ENCODE results near the gene CHST13.

Gene CHST13

DNA sequence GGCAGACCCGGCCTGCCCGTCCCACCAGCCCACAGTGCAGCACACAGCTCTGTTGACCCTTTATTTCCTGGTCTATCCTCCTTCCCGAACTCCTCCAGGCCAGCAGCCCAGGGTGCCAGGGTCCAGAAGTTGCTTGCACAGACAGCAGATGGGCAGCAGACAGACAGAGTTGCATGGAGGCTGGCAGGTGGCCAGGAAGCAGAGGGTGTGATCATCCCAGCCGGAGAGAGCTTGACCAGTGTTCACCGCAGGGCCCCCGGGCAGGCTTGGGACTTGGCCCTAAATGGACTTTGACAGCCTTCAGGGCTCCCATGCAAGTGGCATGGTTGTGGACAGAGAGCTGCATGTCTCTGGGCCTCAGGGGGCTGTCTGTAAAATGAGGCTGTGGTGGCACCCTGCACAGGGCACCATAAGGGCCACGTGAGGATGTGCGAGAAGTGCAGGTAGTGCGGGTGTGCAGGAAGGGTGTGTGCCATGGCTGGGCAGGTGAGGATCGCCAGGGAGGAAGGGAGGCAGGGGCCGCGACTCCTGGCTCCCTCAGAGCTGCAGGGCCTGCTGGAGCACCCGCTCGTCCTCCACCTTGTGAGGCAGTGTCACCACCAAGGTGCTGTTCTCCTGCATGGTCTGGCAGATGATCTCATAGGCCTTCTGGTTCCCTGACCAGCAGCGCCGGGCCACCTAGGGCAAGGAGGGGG, 42.0 kb upstream of the CHST13 start:
- Histone ChIP-seq H4K20me1 (ENCODE audit: insufficient read depth, low read length, poor library complexity, severe bottlenecking) (no peaks in the 10 kb centered on the region), H3K36me3 (ENCODE audit: insufficient read depth, low read length) (no peaks in the 10 kb centered on the region), H3K9me3 (ENCODE audit: insufficient read depth, low read depth, low read length) (no peaks in the 10 kb centered on the region), H3K4me3 (ENCODE audit: low read length, poor library complexity, severe bottlenecking) (no peak overlapping the region), H3K9ac (ENCODE audit: low read depth, low read length, poor library complexity, severe bottlenecking) (no peak overlapping the region), H3K9me2 (replicated peaks; ENCODE audit: low read depth, low read length) (no peaks in the 10 kb centered on the region), H3K27me3 (ENCODE audit: insufficient read depth, low read length, poor library complexity, severe bottlenecking) (no peaks in the 10 kb centered on the region), H3K4me2 (ENCODE audit: low read depth, low read length, poor library complexity, severe bottlenecking) (no peak overlapping the region), H3K4me1 (ENCODE audit: insufficient read depth, low read length, poor library complexity, severe bottlenecking) (peaks cover 33% of the 10 kb centered on the region), H3F3A (ENCODE audit: low read depth) (peaks cover 4% of the 10 kb centered on the region; the same call in 1 of the 2 replicates), H3K79me2 (ENCODE audit: insufficient read depth, low read length) (no peaks in the 10 kb centered on the region), H2AFZ (ENCODE audit: low read length) (no peak overlapping the region)
- TF ChIP-seq EZH2phosphoT487 (IDR thresholded peaks at IDR 0.05; ENCODE audit: borderline replicate concordance): no peak
- TF ChIP-seq, protein P1, sequence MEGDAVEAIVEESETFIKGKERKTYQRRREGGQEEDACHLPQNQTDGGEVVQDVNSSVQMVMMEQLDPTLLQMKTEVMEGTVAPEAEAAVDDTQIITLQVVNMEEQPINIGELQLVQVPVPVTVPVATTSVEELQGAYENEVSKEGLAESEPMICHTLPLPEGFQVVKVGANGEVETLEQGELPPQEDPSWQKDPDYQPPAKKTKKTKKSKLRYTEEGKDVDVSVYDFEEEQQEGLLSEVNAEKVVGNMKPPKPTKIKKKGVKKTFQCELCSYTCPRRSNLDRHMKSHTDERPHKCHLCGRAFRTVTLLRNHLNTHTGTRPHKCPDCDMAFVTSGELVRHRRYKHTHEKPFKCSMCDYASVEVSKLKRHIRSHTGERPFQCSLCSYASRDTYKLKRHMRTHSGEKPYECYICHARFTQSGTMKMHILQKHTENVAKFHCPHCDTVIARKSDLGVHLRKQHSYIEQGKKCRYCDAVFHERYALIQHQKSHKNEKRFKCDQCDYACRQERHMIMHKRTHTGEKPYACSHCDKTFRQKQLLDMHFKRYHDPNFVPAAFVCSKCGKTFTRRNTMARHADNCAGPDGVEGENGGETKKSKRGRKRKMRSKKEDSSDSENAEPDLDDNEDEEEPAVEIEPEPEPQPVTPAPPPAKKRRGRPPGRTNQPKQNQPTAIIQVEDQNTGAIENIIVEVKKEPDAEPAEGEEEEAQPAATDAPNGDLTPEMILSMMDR (conservative IDR thresholded peaks at IDR 0.05; ENCODE audit: low read length): no peak

DNA sequence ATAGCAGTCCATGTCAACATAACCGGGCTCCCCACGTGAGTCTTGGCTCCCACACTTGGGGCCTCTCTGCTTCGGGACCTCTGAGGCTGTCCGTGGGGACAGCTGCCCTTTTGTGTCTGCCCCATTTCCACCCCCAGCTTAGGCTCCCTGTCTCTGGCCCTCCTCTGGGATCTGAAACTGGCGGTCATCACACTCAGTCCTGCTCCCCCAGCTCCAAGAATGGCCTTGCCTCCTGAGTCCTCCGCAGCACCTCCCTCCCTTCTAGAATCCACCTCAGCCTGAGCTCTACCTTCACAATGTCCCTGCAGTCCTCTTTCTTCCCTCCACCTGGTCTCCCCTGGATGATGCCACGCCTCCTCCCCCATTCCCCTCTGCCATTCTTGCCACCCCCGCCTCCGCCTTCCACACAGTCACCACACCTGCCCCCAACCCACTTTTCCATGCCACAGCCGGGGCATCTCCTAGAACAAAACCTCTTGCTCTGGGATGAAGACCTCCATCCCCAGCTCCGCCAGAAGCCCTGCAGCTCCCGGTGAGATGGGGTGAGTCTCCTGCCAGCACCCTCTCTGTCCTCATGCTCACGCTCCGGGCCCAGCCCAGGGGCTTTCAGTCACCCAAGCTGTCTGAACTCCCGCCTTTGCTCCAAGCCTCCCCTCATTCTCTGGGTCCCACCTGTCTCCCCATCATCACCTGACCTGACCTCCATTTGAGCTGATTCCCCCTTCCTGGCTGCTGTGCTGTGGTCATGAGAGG, 41.3 kb upstream of the CHST13 start:
- no peak overlapping the region for H2AFZ ChIP-seq (ENCODE audit: low read length)
- no peaks in the 10 kb centered on the region for H3K9me3 ChIP-seq (ENCODE audit: insufficient read depth, low read depth, low read length)
- no peaks in the 10 kb centered on the region for H3K27me3 ChIP-seq (ENCODE audit: insufficient read depth, low read length, poor library complexity, severe bottlenecking)
- H3K4me2 ChIP-seq (ENCODE audit: low read depth, low read length, poor library complexity, severe bottlenecking): no peak overlapping the region
- peaks cover 40% of the 10 kb centered on the region for H3K4me1 ChIP-seq (ENCODE audit: insufficient read depth, low read length, poor library complexity, severe bottlenecking)
- H3K4me3 ChIP-seq (ENCODE audit: low read length, poor library complexity, severe bottlenecking): no peak overlapping the region
- no peak for TF ChIP-seq EZH2phosphoT487 (IDR thresholded peaks at IDR 0.05; ENCODE audit: borderline replicate concordance)
- TF ChIP-seq, protein P1 (conservative IDR thresholded peaks at IDR 0.05; ENCODE audit: low read length): no peak
- H3K9ac ChIP-seq (ENCODE audit: low read depth, low read length, poor library complexity, severe bottlenecking): no peak overlapping the region
- no peaks in the 10 kb centered on the region for H3K36me3 ChIP-seq (ENCODE audit: insufficient read depth, low read length)
- no peaks in the 10 kb centered on the region for H3K79me2 ChIP-seq (ENCODE audit: insufficient read depth, low read length)
- H4K20me1 ChIP-seq (ENCODE audit: insufficient read depth, low read length, poor library complexity, severe bottlenecking): no peaks in the 10 kb centered on the region
- no peaks in the 10 kb centered on the region for H3K9me2 ChIP-seq (replicated peaks; ENCODE audit: low read depth, low read length)
- peaks cover under 1% of the 10 kb centered on the region; the same call in 1 of the 2 replicates for H3F3A ChIP-seq (ENCODE audit: low read depth)

- no peaks in the 10 kb centered on the region for H3F3A ChIP-seq (ENCODE audit: low read depth)
- no peaks in the 10 kb centered on the region for H3K9me2 ChIP-seq (replicated peaks; ENCODE audit: low read depth, low read length)
- H3K4me1 ChIP-seq (ENCODE audit: insufficient read depth, low read length, poor library complexity, severe bottlenecking): peaks cover 47% of the 10 kb centered on the region
- no peaks in the 10 kb centered on the region for H3K36me3 ChIP-seq (ENCODE audit: insufficient read depth, low read length)
- no peak overlapping the region for H3K4me3 ChIP-seq (ENCODE audit: low read length, poor library complexity, severe bottlenecking)
- H3K9me3 ChIP-seq (ENCODE audit: insufficient read depth, low read depth, low read length): no peaks in the 10 kb centered on the region
- no peaks in the 10 kb centered on the region for H4K20me1 ChIP-seq (ENCODE audit: insufficient read depth, low read length, poor library complexity, severe bottlenecking)
- H2AFZ ChIP-seq (ENCODE audit: low read length): no peak overlapping the region
- H3K79me2 ChIP-seq (ENCODE audit: insufficient read depth, low read length): no peaks in the 10 kb centered on the region
- no peak overlapping the region for H3K9ac ChIP-seq (ENCODE audit: low read depth, low read length, poor library complexity, severe bottlenecking)
- TF ChIP-seq EZH2phosphoT487 (IDR thresholded peaks at IDR 0.05; ENCODE audit: borderline replicate concordance): no peak
- TF ChIP-seq, protein P1 (conservative IDR thresholded peaks at IDR 0.05; ENCODE audit: low read length): no peak
- no peak overlapping the region for H3K4me2 ChIP-seq (ENCODE audit: low read depth, low read length, poor library complexity, severe bottlenecking)
- H3K27me3 ChIP-seq (ENCODE audit: insufficient read depth, low read length, poor library complexity, severe bottlenecking): no peaks in the 10 kb centered on the region
These were observed 40.6 kb upstream of the CHST13 start for GRCh38 chr3:126483321-126483761.

Data from Loucy (cell line).